Activated T-helper 1 cell treated with Interleukin-2 at 50 U/mL for 16 hours (primary cell): ENCODE measurements around the gene PTPRN2.

ENCODE experiments used
- DNase-seq: peaks from one replicate; pipeline ENCODE4 v3.0.0-alpha.2; 2020; ENCODE audit warnings: low read depth

Gene PTPRN2

GRCh38 chr7:158113321-158114025 is 474.1 kb downstream of the PTPRN2 start:
- DNase-seq: no peak

- DNase-seq: no peak
Measured at GRCh38 chr7:158112571-158113320, 474.9 kb downstream of the PTPRN2 start.

DNA sequence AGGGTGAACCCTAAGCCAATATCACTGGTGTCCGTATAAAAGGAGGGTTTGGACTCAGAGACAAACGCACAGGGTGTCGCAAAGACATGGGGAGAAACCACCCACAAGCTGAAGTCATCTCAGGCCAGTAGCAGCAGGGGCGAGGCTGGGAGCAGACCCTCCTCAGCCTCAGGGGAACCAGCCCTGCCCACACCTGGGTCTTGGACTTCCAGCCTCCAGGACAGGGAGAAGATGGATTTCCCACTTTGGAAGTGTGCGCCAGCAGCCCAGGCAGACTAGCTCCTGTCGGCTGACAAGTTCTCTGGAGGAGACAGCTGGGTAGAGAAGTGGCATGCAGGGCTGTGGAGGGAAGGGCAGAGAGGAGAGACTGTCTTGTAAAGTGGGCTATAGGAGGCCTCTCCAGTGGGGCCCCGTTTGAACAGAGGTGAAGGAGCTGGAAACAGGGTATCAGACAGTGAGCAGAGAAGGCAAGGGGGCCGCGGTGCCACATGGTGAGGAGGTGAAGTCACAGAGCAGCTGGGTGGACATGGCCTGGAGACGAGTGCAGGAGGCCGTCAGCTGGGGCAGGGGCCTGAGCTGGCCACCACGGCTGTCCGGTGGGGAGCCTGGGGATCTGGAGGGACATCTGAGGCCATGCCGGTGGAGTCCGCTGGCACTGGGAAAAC is 475.6 kb downstream of the PTPRN2 start:
- DNase-seq: no peak

DNA sequence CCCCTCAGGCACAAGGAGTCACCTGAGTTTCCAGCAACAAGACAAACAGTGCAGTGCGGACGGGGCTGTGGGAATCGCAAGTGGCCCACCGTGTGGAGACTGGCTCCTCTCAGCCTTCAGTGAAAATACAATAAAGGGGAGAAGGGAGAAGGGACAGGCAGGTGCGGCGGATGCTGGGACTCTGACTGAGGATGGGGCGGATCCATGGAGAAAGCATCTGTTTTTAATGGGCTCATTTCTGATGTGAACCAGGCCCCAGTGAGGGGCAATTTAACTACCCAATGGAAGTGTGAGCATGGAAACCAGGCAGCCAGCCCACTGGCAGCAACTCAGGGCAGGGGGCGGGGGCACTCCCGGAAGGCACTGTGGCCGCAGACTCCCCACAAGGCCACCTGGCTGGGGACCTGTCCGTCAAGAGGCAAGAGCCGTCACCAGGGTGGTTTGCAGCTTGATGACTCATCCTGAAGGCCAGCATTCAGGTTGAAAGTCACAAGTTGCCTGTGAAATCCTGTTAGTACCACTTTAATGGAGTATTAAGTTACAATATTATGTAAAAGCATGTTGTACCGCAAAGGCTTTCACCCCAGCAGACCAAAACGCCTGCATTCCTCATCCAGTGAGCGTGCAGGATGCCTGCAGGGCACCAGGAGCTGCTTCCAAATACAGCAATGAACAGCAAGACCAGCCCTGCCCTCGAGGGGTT is 476.4 kb downstream of the PTPRN2 start:
- no peak for DNase-seq

DNA sequence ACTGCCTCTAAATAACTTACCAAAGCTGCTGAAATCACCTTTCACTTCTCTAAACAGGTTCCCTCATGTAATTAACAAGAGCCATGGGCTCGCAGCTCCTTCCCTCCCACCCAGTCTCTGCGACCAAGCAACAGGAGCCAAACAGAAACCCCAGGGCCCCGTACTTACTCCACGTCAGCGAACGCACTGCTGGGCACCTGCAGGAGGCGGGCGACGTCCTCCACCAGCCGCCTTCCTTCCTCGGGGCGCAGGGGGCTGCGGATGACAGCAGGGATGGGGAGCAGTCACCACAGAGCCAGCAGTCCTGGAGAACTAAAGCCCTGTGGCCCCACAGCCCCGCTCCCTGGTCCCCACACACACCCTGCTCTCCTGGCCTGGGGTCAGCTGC is 477.0 kb downstream of the PTPRN2 start:
- DNase-seq: no peak

DNA sequence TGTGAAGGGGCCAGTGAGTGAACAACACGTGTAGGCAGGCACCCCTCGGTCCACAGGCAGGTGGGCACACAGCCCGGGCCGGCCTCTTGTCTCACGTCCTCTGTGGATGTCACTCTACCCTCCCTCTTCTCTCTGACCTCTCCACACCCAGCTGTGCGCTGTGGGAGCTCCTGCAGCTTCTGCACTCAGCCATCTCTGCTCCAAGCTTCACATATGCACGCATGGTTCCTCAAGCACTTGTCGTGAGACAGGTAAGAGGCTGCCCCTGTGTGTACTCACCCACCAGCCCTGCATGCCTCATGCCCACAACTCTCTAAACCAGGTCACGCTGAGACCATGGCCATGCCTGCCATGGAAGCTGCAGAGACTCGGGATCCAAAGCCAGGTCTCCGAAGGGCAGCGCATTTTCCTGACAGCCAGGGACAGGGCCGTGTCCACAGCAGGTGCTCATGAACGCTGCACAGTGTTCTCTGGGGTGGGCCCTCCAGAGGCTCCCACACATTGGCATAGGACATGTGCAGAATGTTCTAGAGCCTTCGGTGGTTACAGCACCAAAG is 477.5 kb downstream of the PTPRN2 start:
- DNase-seq: no peak

DNA sequence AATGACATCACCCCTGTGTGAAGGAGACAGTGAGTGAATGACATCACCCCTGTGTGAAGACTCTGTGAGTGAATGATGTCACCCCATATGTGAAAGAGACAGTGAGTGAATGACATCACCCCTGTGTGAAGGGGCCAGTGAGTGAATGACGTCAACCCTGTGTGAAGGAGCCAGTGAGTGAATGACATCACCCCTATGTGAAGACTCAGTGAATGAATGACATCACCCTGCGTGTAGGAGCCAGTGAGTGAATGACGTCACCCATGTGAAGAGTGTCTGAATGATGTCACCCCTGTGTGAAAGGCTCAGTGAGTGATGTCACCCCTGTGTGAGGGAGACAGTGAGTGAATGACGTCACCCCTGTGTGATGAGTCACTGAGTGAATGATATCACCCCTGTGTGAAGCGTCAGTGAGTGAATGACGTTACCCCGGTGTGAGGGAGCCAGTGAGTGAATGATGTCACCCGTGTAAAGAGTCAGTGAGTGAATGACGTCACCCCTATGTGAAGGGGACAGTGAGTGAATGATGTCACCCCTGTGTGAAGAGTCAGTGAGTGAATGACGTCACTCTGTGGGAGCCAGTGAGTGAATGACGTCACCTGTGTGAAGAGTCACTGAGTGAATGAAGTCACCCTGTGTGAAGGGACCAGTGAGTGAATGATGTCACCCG is 478.1 kb downstream of the PTPRN2 start:
- no peak for DNase-seq

DNA sequence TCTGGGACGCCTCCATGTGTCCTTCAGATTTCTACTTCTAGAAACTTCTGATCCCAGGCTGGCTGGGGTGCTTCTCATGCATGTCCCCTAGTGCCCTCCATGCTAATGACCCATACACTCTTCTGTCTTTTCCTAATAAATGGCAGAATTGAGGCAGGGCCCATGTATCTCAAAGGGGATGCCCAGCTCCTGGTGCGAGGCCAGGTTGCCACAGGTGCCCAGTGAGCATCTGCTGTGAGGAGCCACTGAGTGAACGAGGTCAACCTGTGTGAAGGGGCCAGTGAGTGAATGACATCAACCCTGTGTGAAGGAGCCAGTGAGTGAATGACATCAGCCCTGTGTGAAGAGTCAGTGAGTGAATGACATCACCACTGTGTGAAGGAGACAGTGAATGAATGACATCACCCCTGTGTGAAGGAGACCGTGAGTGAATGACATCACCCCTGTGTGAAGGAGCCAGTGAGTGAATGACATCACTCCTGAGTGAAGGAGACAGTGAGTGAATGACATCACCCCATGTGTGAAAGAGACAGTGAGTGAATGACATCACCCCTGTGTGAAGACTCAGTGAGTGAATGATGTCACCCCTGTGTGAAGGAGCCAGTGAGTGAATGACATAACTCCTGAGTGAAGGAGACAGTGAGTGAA is 478.9 kb downstream of the PTPRN2 start:
- DNase-seq: no peak

- no peak for DNase-seq
Measured at GRCh38 chr7:158107806-158108205, 479.8 kb downstream of the PTPRN2 start.

GRCh38 chr7:158106272-158106671 is 481.4 kb downstream of the PTPRN2 start:
- no peak for DNase-seq

GRCh38 chr7:158103378-158103777 is 484.2 kb downstream of the PTPRN2 start:
- DNase-seq: no peak

GRCh38 chr7:158102897-158103296 is 484.7 kb downstream of the PTPRN2 start:
- no peak for DNase-seq

DNA sequence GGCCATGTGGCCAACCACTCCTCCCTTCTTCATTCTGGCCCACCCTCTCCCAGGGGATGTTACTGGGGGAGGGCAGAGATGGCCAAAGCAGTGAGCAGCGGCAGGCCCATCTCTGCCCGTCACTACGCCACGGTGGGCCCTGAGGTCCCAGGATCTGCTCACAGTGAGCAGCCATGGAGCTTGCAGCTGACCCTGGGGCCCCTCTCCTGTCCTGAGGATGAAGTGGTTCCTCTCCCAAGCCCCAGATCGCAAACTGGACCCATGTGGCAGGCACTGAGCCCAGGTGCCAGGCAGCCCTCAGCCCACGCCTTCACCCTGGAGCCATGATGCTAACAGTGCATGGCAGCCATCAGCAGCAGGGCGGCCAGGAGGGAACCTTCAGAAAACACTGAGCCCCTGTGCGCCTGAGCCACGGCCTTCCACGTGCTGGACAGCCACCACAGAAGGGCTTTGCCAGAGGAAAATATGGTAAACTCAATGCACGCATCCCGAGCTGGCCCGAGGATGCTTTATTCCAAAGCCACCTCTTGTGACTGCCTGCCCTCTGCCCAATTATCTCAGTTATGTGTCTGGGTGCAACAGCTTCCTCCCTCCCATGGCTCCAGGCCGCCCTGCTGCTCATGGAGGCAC is 485.7 kb downstream of the PTPRN2 start:
- no peak for DNase-seq

DNA sequence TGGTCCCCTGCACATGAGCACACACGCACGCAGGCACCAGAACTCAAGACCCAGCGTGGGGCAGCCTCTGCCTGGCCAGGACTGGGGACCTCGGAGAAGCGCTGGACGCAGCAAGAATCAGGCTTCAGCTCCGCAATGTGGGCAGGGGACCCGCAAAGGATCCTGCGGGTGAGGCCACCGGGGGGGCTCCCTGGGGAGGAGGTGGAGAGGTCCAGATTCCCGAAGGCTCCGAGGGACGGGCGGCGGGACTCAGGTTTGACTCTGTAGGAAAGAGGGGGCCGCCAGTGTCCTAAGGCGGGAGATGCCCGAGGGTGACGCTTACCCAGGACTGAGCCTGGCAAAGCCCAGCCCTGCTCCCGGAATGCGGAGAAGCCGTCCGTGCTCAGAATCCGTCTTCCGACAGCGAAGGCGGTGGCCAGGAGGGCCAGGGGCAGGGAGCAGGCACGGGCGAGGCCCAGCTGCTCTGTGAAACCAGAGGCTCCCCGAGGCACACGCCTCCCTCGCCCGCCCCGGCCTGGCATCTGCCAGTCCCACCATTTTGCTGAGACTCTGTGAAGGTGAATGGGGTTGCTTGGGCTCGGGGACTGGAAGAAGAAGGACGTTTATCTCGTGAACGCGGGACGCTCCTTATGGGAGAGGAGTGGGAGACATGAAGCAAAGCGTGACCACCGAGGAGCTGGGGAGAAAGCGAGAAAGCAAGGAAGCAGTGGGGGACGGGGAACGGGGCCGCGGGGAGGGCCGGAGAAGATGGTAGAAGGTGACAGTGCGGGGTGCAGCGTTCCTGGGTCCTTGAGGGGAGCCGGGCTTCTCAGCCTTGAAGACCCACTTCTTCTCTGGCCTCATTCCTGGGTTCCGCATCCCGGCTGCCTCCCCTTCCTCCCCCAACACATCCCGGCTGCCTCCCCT is 489.2 kb downstream of the PTPRN2 start:
- no peak for DNase-seq

DNA sequence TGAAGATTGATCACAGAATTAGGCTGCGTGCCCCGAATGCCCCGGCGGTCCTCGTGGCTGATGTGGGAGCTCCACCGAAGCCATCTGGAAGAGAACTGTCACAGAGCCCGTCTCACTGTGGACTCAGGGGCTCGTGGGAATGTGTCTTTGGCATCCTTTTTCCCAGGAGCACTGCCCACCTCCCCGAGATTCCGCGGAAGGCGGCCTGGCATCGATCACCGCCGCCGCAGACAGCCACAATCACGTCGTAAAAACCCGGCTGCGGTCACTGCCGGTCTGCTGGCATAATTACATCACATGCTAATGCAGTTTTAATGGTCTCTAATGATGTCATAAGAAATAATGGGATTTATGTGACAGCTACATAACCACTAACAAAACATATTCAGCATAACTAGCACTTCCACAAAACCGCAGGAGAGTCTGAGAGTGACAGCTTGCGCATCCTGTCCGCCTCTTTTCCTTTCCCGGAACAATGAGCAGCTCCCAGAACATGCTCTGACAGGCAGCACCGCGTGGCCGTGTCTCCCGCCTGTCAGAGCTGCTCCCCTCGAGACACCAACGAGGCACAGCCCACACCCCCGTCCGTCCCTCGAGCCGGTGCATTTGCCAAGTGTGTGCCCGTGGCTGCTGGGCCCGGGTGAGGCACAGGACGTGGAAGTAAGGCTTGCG is 490.0 kb downstream of the PTPRN2 start:
- no peak for DNase-seq

GRCh38 chr7:158097106-158097452 is 490.5 kb downstream of the PTPRN2 start:
- DNase-seq: no peak

DNA sequence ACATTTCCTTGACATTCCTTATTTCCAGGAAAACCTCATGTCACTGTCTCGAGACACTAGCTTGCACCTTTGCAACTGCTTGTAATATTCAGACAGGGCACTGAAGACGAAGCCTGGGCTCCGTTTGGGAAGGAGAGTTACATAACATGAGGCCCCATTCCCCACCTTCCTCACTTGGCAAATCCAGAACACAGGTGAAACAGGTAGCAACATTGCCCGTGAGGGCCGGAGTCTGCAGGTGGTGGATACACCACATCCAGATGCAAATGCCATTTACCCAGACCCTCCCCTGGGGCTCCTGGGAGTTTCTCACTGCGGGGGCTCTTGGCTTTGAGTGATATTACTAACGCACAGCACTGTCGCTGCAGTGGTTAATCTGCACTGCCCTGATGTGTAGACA is 491.0 kb downstream of the PTPRN2 start:
- DNase-seq: no peak

DNA sequence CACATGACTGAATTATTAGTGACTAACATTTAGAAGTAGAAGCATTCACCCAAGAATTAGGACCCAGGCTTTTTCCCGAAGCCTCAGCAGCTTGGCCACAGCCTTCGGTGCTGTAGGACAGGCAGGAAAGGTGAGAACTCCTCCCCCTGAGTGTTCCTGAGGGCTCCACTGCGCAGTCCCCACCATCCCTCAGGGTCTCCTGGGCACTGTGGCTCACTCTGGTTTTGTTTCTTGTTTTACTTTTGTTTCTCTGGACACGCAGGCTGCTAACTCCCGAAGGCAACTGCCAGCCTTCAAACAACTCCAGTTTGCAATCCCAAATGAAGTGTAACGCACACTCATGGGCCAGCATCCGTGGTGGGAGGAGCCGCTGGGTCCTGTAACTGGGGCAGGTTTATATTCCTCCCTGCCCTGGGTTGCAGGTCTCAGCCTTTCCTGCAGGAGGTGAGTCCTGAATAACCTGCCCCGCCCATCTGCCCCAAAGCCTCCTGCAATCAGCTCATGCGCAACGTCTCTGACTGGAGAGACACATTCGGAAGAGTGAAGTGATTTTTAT is 492.9 kb downstream of the PTPRN2 start:
- DNase-seq: no peak

- DNase-seq: no peak
Measured at GRCh38 chr7:158094046-158094445, 493.6 kb downstream of the PTPRN2 start.
